Measurements from ENCODE around the gene NATD1.

Gene NATD1, protein sequence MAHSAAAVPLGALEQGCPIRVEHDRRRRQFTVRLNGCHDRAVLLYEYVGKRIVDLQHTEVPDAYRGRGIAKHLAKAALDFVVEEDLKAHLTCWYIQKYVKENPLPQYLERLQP

DNA sequence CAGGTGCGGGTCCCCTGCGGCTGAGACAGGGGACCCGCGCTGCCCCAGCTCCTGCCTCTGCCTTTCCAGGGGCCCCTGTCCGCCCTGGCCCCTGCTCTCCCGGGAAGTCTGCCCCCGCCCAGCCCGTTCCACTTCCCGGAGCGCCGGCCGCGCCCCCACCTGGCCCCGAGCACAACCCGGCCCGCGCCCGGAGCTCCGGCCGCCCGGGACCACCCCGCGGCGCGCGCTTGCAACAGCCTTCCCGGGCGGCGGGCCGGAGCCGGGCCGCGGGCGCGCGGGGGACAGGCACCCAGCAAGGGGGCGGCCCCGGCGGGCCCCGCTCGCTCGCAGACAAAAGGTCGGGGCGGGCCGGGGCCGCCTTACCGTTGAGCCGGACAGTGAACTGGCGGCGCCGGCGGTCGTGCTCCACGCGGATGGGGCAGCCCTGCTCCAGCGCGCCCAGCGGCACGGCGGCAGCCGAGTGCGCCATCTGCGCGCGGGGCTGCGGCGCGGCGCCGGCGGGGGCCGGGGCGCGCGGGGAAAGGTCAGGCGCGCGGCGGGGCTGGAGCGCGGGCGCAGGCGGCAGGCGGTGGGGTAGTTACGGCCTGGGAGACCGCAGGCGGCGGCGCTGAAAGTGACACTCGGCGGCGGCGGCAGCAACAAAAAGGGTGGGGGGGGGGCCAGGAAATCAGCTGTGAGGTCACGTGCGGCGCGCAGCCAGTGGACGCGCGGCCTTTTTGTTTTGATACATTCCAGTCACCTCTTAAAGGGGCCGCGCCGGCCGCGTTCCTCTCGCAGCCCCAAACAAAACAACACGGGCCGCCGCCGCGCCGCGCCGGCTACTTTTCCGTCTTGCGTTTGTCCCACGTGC, at the start of gene NATD1:
TSS of gene NATD1 (minus strand) at position 615 of the 850 bp plus-strand sequence. CDS start at position 469, 146 bp downstream.
- peak; percentile 17 for DNase-seq

DNA sequence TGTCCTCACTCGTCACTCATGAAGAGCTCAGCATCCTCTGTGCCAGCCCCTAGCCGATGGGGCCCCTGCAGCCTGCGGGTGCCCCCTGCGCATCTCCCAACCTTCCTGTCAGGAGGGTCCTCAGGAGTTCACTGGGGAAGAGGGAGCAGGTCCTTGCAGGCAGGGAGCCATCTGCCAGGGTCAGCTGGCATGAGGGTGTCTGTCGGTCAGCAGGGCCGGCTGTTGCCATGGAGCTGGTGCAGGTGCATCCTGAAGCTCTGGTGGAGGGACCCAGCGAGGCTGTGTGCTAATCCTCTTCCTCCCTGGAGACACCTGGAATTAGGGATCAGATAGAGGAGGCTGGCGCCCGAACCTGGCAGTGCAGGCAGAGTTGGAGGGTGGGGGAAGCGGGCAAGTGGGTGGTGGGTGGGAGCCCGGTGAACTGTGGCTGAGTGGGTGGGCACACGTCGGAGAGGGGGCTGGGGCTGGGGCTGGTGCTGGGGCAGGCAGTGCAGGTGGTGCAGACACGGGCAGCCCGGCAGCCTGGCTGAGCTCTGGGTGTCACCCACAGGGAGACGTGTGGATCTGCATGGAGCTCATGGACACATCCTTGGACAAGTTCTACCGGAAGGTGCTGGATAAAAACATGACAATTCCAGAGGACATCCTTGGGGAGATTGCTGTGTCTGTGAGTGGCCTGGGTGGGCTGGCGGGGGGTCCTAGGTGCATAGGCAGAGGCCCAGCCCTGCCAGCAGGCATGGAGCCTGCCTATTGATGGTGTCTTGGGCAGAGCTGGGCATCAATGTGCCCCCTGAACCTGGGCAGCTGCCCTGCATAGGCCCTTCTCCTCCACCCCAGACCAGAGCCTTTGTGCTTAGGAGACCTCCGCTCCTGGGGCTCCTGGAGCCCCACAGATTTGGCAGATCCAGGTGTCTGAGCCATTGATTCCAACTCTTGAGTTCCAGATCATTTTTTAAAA, 48.7 kb upstream of the NATD1 start:
- DNase-seq, result no peak

DNA sequence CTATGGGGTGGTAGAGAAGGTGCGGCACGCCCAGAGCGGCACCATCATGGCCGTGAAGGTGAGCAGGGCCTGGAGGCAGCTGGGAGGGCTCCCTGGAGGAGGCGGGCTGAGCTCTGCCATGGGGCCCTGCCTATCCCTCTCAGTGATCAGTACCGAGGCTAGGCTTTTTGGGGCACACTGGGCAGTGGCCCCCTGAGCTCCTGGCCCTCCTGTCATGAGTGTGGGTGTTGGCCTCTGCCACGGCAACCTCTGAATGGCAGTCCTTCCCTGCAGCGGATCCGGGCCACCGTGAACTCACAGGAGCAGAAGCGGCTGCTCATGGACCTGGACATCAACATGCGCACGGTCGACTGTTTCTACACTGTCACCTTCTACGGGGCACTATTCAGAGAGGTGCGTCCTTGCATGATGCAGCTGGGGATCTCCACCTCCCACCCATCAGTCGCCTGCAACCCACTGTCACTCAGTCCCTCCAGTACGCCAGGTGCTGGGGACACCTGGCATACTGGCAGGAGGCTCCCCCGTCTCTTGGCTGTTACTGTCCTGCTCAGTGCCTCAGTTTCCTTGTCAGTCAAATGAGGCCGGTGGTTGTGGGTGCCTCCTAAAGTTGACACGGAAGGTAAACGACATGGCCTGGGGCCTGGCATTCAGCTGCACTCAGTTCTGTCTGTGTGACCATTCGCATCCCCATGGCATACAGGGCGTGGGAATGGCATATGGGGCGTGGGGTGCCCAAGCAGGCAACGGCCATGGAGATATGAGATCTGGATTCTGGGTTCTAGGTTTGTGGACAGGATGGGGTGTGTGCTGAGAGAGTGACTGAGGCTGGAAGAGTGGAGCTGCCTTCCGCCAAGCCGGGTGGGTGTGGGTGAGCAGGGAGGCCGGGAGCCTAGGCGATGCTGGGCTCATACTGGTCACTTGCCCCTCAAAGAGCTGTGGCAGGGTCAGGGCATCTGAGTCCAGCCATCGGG, 47.7 kb upstream of the NATD1 start:
- DNase-seq, result no peak

DNA sequence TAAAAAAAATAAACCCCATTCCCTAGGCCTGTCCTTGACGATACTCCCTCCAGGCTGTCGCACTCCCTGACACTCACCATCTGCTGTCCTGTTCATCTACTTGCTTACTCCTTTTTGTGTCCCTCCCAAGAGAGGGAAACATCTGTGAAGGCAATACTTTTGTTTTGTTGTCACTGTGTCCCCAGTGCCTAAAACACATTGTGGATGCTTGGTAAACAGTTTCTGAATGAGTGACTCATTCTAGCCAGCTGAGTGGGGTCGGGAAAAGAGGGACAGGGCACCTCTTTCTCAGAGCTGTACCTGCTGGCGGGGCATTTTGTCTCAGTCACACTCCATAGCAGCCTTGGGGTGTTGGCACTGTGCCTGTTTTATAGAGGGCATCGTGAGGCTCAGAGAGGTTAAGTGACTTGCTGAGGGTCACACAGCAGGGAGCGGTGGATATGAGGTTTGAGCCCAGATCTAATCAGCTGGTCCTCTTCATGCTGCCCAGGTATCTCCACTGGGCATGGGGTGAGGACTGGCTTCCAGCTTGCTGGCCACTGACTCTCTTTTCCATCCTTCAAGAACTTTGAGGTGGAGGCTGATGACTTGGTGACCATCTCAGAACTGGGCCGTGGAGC, 46.9 kb upstream of the NATD1 start:
- DNase-seq, result no peak

DNA sequence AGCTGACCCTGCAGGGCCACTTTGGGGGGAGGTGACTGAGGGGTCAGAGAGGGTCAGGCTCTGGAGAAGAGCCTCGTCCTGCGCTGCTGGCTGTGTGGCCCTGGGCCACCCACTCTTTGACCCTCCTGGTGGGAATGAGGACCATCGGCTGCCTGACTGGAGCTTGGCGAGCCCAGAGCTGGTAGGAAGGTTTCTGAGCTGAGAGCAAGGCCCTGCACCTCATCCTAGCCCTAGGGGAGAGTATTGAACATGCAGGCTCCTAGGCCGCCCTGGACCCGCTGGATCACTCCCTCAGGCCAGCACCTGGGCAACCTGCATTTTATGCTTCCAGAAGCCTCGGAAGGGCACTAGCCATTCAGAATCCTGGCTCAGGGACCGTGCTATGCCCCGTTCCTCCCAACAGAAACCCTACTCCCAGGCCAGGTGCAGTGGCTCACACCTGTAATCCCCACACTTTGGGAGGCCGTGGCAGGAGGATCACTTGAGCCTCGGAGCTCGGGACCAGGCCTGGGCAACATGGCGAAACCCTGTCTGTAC, 45.8 kb upstream of the NATD1 start:
- no peak for DNase-seq

DNA sequence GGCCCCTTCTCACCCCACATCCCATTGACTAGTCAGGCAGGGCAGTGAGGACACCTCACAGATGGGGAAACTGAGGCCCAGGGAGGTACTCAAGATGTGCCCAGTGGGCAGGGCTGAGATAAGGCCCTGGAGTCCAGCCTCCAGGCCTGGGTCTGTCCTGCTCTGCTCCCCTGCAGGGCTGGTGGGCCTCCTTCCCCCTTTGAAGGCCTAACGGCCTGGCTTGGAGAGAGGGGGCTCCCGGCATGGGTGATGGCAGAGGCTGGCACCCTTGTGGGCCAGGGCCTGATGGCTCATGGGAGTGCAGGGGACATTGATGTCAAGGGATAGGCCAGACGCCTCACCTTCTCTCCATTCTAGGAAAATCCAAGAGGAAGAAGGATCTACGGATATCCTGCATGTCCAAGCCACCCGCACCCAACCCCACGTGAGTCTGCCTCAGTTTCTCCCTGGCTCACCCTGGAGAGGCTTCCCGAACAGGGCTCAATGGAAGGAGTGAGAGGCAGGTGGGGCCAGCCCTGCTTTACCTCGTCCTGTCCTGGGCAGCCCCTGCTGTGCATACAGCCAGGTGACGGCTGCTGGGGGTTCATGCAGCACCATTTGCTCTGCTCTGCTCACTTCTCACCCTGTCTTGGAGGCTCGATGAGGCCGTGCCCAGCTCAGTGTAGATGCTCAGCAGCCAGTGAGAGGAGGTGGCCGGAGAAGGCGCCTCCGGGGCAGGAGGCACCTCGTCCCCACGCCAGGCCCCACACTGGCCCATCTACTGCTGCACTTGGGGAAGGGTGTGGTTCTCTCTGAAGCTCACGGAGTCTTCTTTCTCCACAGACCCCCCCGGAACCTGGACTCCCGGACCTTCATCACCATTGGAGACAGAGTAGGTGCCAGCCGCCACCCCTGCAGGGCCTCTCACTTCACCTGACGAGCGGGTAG, 45.1 kb upstream of the NATD1 start:
- DNase-seq, result no peak

DNA sequence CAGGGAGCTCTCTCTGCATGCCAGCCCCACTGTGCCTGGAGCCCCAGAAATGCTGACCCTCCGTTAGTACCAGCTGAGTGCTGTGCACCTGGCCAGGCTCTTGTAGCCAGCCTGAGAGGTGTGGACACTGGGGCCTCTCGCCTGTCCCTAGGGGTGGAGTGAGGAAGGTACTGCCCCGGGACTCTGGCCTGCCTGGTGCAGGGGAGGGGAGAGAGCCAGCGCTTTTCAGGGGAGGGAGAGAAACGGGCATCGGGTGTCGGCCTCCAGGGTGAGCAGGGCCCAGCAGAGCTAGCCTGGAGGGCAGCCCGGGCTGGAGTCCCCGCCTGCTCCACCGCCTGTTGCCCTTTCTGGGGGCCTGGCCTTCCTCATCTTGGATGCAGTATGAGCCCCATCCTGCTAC, 44.4 kb upstream of the NATD1 start:
- no peak for DNase-seq

DNA sequence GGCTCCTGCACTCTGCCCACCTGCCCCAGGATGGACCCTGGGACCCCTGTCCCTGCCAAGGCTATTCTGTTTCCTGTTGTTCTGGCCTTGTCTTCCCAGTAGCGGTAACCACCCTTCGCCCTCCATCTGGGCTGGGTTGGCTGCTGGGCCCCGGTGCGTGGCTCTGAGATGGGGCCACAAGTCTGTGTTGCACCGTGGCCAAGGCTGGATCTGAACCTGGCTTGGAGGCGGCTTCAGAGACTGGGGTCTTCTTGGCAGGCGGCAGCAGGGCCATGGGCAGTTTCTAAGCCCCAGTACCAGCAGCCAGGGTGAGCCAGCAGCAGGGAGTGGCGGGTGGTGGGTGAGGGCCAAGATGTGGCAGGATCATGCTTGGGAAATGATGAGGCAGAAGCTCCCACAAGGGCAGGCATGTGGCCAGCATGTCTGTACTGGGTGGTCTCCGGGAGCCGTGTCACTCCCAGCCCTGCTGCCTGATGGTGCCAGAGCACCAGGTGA, 43.9 kb upstream of the NATD1 start:
- DNase-seq, result no peak

DNA sequence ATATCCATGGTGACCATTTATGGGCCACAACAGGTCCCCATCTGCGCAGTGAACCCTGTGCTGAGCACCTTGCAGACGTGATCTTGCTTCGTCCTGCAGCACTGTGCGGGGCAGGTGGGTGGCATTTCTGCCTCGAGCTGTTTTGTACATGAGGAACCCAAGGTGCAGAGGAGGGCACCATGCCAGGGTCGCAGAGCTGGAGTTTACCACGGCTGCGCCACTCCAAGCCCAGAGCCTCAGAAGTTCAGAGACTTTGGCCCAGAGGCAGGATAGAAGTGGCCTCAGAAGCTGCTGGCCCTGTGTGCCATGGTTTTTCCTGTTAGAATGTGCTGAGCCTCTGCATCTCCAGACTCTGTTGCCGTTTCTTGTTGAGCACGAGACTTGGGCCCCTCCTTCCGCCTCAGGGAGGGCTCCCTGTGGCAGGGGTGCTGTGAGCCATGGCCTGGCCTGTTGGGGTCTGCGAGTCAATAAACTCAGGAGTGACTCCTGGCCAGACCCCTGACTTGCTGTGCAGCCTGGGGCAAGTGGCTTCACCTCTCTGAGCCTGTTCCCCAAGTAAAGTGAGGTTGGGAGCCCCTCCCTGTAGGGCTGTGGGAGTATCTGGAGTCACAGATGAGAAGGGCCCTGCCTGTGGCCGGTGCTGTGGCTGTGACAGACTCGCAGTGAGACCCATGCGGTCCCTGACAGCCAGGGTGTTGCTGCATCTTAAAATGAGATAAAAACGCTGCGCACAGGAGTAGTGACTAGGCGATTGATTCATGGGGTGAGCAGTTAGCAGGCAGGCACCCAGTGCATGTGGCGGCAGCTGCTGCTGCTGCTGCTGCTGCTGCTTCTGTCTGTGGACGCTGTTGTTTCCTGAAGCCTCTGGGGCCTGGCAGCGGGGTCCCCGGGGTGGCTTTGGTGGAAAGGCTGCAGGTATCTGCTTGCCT, 43.2 kb upstream of the NATD1 start:
- no peak for DNase-seq

DNA sequence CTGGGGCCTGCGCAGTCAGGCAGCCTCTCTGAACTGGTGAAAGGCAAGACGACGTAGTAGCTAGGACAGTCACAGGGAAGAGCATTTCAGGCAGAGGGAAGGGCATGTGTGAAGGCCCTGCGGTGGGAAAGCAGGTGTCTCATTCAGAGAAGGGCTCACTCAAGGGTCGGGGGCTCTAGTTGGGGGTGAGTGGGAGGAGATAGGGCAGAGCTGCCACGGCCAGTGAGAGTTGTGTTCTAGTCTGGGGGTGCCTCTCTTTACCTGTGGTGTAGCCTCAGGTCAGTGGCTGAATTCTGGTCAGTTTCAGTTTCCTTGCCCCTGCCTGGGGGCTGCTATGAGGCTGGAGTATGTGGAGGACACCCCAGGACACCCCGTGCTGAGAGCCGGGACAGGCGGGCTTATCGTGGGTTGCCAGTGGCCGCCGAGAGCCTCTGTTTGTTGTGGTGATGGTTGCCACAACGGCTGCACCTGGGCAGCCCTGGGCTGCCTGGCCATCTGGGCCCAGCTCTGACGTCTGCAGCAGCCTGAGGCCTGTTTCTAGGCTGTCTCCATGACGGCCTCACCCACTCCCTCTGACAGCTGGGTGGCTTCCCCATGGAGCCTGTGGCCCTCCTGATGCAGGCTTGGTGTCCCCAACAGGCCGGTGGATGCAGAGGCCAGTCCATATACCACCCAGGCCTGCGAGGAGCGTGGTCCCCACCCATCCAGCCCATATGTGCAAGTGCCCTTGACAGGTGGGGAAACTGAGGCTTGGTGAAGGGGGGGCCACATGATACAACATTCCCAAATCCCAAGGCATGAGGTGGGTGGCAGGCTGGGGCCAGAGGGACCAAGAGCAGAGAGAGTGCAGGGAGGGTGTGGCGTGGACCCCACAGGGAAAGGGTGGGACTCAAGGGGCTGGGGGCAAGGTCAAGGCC, 42.1 kb upstream of the NATD1 start:
- no peak for DNase-seq

DNA sequence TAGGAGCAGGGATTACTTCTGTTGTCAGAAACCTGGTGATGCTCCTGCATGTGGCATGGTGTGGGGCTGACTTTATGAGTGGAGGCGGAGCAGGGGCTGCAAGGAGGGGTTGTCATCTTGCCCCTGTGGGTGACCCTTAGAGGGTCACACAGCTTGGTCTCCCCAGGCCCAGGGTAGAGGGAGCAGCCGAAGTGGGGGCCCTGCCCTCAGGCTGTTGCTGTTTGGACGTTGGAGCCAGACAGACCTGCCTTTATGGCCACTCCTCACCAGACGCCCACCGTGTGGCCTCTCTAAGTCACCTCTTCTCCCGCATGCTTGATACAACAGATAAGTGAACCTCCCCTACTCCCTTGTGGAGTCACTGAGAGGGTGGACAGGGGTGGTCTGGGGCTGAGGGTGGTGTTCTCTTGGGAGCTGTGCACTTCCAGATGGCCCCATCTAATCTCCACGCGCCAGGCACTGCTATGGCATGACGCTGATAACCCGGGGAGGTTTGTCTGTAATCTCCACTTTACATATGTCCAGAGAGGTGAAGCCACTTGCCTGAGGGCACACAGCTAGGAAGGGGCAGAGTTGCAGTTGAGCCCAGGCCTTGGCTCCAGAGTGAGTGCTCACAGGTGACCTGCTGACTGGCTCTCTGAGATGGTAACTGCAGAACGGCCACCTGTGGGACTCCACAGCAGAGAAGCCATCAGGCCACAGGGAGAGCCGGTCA, 41.3 kb upstream of the NATD1 start:
- DNase-seq, result no peak

DNA sequence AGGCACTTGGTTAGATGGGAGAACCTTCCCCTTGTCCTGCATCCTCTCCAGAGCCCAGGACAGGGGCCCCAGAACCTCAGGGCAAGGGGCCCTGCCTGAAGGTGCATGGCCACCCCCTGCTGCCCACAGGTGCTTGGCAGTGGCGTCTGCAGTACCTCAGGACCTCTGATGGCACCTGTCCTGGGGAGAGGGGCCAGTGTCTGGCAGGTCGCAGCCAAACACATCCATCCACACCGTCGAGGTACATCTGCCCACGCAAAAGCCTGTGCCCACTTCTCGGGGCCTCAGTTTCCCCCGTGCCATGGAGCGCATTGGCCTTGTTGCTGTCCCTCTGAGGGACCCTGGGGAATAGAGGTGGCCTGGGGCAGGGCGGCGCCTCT, 40.6 kb upstream of the NATD1 start:
- no peak for DNase-seq

DNA sequence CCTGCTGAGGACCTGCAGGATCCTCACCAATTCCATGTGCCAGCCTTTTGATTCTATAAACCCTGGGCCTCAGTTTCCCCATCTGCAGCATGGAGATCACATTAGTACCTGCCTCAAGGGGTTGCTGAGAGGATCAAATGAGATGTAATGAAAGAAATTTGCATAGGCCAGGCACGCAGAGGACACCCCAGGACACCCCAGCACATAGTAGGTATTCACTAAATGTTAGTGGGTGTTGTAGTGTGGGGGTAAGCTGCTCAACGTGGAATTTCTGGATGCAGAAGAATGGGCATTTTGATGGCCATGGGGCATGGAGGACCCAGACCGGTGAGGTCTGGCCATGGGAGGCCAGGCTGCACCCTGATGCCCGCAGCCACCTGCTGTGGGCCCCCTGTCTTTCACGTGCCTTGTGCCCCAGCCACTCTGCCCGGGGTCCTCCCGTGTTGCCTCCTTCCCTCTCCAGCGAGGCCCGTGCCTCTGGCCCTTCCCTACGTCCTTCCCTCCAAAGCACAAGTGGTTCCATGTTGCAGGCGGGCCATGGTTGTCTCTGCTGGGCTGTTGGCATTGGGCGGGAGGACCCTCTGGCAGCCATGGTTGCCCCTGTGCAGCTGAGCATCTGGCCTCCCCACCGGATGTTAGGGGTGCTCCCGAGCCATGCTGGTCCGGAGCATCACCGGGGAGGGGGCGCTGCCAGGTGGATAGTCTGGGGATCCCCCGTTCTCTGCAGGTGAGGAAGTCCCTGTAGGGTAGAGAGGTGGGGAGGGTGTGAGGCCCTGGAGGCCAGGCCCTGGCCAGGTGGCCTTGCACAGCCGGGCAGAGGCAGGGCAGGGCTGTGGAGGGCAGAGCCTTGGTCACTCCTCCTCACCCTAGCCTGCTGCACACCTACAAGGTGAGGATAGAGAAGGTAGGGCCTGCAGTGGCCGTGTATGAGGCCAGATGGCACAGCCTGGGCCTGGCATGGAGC, 39.9 kb upstream of the NATD1 start:
- DNase-seq, result no peak

DNA sequence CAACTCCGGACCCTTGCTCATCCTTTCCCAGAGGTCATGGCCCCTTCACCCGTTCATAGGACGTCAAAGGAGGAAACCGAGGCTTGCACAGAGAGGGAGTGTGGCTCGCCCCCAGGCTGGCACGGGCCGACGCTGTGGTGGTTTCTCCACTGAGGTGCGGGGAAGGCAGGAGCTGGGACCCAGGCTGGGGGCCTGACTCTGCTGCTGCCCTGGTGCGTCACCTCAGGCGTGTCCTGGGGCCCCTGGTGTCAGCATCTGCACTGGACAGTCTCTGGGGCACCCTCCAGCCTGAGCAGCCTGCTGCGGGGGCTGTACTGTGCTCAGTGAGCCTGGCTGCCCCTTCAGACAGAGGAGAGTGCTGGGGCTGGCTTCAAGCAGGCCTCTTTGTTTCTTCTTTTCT, 38.7 kb upstream of the NATD1 start:
- no peak for DNase-seq

DNA sequence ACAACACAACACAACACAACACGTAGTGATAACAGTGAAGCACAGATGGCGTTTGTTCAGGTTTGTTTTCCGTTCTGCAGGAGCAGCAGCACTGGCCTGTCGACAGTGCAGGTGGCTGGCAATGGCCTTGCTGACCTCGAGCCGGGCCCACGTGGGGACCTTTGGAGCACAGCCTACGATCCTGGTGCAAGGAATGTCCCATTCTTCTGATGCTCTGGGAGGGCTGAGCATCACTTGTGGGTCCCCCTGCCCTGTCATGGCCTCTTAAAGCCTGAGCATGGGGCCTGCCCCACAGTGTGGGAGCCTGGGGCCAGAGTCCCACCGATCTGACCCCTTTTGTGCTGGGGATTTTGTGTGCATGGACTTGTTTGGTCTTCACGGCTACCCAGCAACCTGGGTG, 38.1 kb upstream of the NATD1 start:
- DNase-seq, result no peak

Measured in DMS79 treated with DMSO at 0.1 percent for 48 hours (cell line).